ENCODE results near the gene UFC1.
A peak's percentile ranks its signal among the peaks of the same experiment; 100 is the strongest.

UFC1 gene

DNA sequence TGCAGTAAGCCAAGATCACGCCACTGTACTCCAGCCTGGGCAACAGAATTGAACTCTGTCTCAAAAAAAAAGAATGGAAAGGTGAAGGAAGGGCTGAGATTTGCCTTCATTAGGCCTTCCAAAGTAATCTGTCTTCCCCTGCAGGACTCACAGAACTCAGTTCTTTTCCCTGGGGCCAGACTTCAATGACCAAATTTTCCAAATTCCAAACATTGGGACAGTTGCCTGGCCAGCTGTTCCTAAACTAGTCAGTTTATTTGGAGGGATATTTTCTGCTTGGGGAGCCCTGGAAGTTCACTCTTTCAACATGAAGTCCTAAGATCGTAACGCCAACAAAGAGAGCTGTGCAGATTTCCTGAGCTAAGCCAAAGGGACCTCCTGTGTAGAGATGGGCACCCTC is 15.9 kb upstream of the UFC1 start:
- no peak for DNase-seq

DNA sequence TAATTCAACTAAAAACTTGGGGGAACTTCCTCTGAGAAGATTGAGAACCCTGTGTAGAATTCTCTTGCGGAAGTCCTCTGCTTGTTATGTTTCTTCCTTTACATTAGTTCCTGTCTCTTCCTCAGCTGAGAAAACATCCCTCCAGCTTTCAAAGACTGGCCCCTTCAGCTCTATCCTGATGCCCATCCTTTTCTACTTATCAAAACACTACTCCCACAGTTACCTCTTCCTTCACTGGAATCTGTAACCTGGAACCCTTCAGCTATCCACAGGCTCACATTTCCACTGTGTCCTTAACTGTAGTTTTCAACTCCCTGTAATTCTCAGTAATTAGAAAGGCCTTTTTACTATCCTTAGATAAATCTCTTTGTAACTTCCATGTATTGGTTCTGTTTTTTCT is 15.3 kb upstream of the UFC1 start:
- peak in 1 of 3 donors; percentile 31 for DNase-seq

DNA sequence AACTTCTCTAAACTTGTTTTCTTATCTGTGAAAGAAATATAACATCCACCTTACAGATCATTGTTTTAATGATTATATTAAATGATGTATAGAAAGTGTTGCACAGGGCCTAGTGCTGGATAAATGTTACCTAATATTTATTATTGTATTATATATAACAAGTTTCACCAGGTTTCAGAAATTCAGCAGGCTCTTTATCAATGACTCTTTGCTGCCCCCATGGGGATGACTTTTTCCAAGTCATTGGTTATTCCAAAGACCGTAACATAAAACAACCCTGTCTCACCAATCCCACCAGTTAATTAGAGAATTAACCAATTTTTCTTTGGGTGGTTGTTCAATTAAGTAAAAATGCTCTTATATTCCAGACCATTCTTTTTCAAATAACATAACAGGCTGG is 14.0 kb upstream of the UFC1 start:
- DNase-seq: peak; percentile 76 to 78 (median 78)

DNA sequence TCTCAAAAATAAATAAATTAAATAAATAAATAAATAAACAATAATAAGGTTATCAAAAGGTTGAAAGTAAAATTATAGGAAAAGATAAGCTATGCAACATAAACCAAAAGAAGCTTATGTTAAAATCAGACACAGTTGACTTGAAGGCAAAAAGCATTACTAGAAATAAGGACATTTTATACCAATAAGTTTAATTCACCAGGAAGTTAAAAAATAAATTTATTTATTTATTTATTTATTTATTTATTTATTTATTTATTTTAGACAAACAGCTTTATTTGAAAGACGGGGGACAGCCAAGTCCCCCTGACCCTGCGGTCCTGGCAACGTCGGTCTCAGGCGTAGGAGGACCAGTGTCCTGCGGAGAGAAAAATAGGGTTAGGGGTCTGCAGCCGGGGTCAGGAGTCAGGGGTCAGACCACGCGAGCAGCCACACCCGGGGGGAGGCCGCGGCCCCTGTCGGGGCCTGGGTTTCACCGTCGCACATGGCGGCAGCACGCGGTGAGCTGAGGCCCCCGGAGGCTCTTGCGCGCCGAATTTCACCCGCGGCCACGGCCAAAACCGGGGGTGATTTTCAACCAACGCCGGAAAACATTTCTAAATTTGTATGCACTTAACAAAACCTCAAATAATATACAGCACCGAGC is 12.9 kb upstream of the UFC1 start:
- DNase-seq: no peak

DNA sequence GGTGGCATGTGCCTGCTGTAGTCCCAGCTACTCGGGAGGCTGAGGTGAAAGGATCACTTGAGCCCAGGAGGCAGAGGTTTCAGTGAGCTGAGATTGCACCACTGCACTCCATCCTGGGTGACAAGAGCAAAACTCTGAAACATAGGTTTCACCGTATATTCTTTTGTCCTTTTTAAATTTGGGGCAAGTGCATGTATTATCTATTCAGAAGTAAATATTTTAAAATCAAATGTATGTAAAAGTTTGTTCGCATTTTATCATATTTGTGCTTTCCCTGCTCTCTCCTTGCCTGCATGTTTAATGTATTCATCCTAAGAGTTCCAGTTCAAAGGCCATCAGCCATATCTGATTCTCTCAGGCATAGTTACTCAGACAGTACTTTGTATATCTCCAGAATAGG is 7.9 kb upstream of the UFC1 start:
- DNase-seq: no peak

DNA sequence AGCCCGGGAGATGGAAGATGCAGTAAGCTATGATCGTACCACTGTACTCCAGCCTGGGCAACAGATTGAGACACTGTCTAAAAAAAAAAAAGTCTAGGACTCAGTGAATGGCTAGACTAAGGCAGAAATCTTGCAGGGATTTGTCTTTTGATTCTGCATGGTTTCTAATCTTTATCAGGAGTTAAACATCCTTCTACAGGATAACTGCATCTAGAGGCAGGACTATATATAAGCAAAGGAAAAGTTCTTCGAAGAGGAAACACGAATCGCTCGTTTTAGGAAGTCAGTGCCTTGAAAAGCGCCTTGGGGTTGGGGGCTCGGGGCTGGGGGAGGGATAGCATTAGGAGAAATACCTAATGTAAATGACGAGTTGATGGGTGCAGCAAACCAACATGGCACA is 602 bp upstream of the UFC1 start:
- no peak for DNase-seq

DNA sequence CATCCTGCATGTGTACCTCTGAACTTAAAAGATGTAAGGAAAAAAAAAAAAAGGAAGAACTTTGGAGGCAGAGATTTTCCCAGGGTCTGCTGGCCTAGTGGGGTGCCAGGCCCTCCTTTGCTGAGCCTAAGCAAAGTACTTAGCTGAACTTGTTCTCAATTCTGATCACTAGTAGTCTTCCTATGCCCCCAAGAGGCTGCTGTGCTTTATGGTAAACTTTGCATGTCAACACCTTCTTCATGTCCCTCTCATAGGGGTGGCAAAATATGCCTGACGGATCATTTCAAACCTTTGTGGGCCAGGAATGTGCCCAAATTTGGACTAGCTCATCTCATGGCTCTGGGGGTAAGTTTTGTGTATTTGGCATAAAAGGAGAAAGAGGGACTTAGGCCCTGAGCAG is 4.1 kb downstream of the UFC1 start:
- DNase-seq: no peak

DNA sequence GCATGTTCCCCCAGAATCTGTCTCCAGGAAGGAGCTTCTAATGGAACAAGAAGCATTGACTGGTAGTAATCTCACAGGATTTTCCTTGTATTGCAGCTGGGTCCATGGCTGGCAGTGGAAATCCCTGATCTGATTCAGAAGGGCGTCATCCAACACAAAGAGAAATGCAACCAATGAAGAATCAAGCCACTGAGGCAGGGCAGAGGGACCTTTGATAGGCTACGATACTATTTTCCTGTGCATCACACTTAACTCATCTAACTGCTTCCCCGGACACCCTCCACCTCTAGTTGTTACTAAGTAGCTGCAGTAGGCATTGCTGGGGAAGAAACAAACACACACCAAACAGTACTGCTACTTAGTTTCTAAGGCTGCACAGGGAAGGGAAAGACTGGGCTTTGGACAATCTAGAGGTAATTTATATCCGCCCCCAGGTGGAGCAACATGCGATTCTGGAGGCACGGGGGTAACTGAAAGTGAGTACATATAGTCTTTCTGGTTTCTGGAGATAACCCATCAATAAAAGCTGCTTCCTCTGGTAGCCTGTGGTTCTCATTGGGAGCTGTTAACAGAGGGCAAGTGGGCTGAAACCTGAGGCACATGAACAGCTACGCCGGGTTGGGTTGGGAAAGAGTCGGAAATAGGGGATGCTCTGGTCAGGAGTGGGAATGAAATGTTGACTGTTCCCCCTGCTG is 4.7 kb downstream of the UFC1 start:
- no peak for DNase-seq

DNA sequence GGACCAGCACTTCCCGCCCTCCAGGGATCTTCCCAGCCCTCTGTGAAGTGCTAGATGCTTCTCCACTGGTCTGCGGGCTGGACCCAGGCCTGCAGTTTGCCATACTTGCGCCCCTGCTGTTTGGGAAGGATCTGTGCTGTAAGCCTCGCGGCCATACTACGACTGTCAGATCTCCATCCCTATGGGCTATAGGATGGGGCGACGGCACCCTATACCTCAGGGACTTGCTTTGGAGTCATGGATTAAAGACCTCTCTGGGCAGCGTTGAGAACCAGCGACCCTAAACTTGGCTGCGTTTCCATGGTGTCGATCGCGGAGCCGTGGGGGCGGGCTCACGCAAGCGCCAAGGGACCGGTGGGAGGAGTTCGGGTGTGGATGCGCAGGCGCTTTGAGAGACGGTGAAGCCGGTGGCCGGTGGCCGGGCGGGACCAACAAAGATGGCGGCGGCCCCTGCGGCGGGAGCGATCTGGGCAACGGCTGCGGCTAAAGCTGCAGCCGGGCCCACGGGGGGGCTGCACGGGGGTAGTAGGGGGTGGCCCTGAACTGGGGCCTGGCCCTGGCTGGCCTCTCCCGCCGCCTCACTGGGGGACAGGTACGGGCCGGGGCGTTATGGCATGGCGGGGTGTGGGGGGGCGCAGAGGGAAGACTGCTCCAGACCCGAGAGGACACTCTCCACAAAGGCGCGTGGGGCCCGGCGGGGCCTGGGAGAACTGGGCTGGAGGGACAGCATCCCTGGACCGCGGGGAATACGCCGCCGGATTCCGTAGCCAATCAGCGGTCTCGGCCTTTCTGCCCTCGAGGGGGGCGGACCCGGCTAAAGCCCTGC is 5.5 kb downstream of the UFC1 start, which contains the start of gene USP21:
Gene USP21 (plus strand): TSS at position 414 of the 826 bp plus-strand sequence. CDS start 1,141 bp downstream, outside the sequence.
- peak; percentile 94 to 96 (median 96) for DNase-seq

DNA sequence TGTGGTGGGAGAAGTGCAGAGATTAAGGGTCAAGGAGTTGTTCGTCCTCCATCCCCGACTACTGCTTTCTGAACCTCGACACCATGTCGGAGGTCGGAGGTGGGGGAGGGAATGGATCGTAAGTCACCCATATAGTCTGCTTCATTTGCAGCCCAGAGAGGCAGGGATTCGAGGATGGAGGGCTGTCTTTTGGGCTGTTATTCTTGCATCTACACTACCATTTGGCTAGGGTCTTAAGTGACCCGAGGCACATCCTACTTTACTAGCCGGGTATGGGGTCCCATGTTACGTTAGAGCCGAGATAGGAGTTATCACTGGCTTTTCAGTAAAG is 6.1 kb downstream of the UFC1 start:
- no peak for DNase-seq

DNA sequence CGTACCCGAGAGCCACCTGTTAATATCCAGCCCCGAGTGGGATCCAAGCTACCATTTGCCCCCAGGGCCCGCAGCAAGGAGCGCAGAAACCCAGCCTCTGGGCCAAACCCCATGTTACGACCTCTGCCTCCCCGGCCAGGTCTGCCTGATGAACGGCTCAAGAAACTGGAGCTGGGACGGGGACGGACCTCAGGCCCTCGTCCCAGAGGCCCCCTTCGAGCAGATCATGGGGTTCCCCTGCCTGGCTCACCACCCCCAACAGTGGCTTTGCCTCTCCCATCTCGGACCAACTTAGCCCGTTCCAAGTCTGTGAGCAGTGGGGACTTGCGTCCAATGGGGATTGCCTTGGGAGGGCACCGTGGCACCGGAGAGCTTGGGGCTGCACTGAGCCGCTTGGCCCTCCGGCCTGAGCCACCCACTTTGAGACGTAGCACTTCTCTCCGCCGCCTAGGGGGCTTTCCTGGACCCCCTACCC is 6.9 kb downstream of the UFC1 start:
- DNase-seq: no peak

DNA sequence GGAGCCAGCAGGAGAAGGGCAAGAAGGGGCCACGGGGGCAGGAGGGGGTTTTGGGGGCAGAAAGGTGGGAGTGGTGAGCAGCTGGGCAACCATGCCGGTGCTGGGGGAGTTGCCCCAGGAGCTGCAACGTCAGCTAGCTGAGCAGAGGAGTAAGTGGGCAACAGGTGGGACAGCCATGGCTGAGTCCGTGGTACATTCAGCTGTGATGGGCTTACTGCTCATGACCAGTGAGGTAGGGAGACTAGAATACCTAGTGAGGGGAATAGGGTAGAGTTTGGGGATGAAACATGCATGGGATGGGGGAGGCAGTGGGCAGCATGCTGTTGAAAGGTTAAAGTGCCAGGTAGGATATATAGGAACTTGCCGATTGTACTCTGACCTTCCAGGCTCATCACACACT is 7.9 kb downstream of the UFC1 start:
- no peak for DNase-seq

DNA sequence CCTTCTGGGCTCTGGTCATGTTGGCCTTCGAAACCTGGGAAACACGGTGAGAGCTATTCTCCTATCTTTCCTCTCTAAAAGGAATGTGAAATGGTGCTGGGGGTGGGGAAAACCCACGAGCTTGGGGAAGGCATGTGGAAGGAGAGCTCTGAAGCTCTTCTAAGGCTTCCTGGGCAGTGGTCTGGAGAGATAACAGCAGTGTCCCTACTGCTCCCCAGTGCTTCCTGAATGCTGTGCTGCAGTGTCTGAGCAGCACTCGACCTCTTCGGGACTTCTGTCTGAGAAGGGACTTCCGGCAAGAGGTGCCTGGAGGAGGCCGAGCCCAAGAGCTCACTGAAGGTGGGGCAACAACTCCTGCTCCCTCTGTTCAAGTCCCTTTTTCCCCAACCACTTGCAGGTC is 8.3 kb downstream of the UFC1 start:
- DNase-seq: peak in 1 of 3 donors; percentile 24

DNA sequence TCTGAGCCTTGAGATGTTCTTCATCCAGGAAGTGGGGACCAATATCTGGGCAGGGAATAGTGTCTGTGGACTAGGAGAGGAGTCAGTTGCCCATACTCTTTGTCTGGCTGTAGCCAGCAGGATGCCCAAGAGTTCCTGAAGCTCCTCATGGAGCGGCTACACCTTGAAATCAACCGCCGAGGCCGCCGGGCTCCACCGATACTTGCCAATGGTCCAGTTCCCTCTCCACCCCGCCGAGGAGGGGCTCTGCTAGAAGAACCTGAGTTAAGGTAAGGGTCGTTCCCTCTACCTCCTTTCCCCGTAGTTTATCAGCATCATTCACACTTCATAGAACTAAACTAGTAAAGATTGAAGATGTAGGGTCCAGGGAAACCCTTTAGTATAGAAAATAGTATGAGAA is 9.0 kb downstream of the UFC1 start:
- no peak for DNase-seq

DNA sequence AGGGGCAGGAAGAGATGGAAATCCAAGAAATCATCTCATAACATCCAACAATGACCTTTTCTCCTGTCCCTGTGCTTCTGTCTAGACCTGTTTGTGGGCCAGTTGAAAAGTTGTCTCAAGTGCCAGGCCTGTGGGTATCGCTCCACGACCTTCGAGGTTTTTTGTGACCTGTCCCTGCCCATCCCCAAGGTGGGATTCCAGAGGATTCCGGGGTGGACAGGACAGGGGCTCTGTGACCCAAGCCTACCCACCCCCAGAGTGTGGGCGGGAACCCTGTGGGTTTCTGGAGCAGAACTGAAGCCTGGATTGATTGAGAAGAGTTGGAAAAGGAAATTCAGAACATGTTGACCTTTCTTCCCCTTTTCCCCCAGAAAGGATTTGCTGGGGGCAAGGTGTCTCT is 10.0 kb downstream of the UFC1 start:
- no peak for DNase-seq

DNA sequence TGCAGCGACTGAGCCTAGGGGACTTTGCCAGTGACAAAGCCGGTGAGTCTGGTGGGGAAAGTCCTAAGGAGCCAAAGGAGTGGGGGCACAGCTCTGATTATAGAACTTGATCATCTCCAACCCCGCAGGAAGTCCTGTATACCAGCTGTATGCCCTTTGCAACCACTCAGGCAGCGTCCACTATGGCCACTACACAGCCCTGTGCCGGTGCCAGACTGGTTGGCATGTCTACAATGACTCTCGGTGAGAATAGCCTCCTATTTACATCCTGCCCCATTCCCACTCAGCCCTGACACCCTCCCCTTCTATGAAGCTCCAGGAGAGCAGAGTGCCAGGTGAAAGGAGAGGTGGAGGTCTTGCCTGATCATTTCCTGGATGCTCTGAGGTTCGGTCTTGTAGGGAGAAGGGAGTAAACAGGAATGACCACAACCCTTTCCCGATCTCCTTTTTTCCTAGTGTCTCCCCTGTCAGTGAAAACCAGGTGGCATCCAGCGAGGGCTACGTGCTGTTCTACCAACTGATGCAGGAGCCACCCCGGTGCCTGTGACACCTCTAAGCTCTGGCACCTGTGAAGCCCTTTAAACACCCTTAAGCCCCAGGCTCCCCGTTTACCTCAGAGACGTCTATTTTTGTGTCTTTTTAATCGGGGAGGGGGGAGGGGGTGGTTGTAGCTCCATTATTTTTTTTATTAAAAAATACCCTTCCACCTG is 11.3 kb downstream of the UFC1 start:
- DNase-seq: no peak

DNA sequence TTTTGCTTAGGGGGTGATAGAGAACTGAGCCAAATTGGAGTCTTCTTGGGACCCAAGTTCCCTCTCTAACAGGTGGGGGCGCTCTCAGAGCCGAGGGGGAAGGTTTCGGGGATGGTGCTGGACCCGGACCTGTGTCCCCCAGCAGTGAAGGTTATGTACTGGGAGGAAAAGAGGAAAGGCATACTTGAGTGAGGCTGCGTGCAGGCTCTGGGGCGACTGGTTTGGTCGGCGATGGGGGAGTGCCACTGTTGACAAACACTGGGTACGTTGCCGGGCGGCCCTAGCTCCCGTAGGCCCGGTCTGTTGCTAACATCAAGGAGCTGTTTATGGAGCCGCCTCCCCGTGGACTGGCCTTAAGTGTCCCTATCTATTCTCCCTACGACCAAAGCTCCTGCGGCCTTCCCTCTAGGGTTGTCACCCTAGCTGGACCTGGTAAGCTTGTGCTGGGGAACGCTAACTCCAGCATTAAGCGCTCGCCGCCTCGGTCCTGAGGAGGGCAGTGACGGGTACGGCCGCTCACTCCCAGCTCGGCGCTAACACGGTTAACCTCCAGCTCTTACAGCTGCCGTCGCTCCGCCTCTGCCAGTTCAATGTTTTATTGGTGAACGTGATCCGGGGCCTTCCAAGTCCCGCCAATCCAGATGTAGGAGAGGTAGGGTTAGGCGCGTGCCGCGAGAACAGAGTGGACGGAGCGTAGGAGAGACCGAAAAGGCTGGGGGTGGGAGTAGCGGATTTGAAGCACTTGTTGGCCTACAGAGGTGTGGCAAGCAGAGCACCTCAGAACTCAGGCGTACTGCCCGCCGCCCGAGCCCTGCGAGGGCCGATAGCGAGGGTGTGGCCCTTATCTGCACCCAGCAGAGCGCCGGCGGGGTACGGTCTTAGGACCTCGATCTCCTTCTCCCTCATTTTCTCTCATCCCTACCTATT is 12.2 kb downstream of the UFC1 start, which contains the start of gene PPOX:
Gene PPOX (plus strand): TSS at position 685 of the 927 bp plus-strand sequence. CDS start 422 bp downstream, outside the sequence.
- peak; percentile 96 to 97 (median 97) for DNase-seq

DNA sequence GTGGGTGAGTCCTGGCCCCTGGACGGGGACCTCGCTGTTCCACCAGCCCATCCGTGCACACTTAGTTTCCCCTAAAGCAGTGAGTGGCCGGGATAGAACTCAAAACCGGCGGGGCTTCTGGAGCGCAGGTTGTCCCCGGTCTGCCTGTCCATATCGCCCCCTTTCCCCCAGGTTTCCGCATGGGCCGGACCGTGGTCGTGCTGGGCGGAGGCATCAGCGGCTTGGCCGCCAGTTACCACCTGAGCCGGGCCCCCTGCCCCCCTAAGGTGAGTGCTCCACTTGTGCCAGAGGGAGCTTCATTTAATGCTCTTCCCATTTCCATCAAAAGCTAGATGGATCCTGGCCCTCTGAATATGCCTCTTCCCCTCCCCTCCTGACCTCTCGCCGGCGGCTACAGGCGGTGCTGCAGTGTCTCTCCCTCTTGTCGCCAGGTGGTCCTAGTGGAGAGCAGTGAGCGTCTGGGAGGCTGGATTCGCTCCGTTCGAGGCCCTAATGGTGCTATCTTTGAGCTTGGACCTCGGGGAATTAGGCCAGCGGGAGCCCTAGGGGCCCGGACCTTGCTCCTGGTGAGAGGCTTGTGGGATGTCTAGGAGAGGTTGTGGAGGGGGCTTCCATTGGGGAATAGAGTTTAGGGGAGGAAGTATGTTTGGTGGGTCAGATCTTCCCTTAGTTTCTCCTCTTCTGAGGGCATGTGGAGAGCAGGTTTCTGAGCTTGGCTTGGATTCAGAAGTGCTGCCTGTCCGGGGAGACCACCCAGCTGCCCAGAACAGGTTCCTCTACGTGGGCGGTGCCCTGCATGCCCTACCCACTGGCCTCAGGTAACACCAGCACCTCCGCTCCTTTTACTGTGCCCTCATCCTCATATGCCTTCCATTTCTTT is 13.1 kb downstream of the UFC1 start:
- DNase-seq: peak in 1 of 3 donors; percentile 20

DNA sequence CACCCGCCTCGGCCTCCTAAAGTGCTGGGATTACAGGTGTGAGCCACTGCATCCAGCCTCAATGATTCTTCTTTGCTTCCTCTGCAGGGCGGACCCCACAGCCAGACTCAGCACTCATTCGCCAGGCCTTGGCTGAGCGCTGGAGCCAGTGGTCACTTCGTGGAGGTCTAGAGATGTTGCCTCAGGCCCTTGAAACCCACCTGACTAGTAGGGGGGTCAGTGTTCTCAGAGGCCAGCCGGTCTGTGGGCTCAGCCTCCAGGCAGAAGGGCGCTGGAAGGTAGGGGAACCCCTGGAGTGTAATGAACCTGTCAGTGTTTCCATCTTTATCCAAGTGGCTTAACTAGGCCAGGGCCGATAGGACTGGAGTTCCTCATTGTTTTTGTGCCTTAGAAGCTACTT is 15.1 kb downstream of the UFC1 start:
- DNase-seq: no peak

DNA sequence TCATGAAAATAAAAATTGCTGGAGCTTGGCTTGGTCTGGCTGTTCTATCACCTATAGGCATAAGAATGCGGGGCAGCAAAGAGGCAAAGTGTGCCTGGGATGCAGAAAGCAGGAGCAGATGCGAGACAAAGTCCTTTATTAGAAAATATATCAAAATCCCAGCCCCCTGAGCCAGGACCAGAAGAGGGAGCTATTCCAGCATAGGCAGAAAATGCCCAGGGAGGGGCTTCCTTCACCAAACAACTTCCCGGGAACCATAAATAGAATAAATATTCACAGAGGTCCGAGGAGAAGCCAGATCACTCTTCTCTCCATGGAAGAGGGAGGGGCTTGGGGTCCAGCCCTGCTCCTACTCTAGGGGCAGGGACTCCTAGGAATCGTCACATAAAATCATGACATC is 17.4 kb downstream of the UFC1 start:
- DNase-seq: no peak

DNA sequence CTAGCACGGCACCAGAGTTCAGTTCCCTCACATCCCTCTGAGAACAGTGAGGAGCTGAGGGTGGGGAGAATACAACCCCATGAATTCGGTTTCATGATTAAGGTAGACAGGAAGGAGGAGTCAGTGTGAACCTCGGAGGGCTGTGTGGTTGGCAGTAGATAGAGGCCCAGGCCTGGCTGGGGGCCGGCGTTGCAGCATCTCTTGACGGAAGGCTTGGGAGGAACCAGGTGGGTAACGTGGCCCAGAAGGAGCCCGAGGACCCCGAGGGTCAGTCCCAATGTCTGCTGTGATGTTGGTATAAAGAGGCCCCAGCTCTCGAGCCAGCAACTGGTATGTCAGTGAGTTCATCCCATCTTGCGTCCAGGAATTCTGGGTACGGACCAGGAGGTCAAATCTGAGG is 17.9 kb downstream of the UFC1 start:
- no peak for DNase-seq

Measured in suppressor macrophage treated with lipopolysaccharide for 1 hour (primary cell).